H9 (cell line): ENCODE data around the gene VTI1B. TPM values are rescaled to one million over a fixed set of nuclear protein-coding genes. Genes with fewer than 3 reads are reported as not detected.
"Not testable (repeated sequence)": the region's sequence is repeated elsewhere in the genome, so short reads cannot be mapped to it uniquely, and the experiment has no call there.

ENCODE experiments used
- DNase-seq: peaks from one replicate; pipeline ENCODE4 v3.0.0-alpha.2; 2017
- H2AFZ ChIP-seq: one replicate; pipeline ENCODE4 v1.6.1; 2013; ENCODE audit warnings: mild to moderate bottlenecking, low read length, control low read depth, moderate library complexity
- H2AK5ac ChIP-seq: 2 replicates; pipeline ENCODE4 v1.6.1; 2013; ENCODE audit warnings: low read length, control low read depth, mixed read lengths; ENCODE audit not compliant: insufficient read length
- H2BK120ac ChIP-seq: one replicate; pipeline ENCODE4 v1.6.1; 2013; ENCODE audit warnings: low read depth, mild to moderate bottlenecking, low read length, control low read depth, inconsistent platforms; ENCODE audit not compliant: poor library complexity, severe bottlenecking
- H2BK12ac ChIP-seq: 2 replicates; pipeline ENCODE4 v1.6.1; 2013; ENCODE audit warnings: low read length, control low read depth, mixed read lengths, low read depth; ENCODE audit not compliant: insufficient read length
- H2BK15ac ChIP-seq: 2 replicates; pipeline ENCODE4 v1.6.1; 2013; ENCODE audit warnings: low read depth, low read length, control low read depth
- H2BK20ac ChIP-seq: one replicate; pipeline ENCODE4 v1.6.1; 2013; ENCODE audit warnings: low read depth, mild to moderate bottlenecking, low read length, control low read depth, inconsistent platforms; ENCODE audit not compliant: poor library complexity, severe bottlenecking
- H2BK5ac ChIP-seq: 2 replicates; pipeline ENCODE4 v1.6.1; 2013; ENCODE audit warnings: low read length, control low read depth, mixed read lengths; ENCODE audit not compliant: insufficient read length
- H3K14ac ChIP-seq: 2 replicates; pipeline ENCODE4 v1.6.1; 2013; ENCODE audit warnings: low read length, control low read depth; ENCODE audit not compliant: insufficient read depth
- H3K18ac ChIP-seq: 2 replicates; pipeline ENCODE4 v1.6.1; 2013; ENCODE audit warnings: low read depth, mild to moderate bottlenecking, mixed read lengths, low read length, control low read depth; ENCODE audit not compliant: insufficient read length
- H3K23ac ChIP-seq: 2 replicates; pipeline ENCODE4 v1.6.1; 2013; ENCODE audit warnings: low read length, control low read depth, mixed read lengths, low read depth; ENCODE audit not compliant: insufficient read length
- H3K23me2 ChIP-seq: 2 replicates; pipeline ENCODE4 v1.6.1; 2013; ENCODE audit warnings: low read depth, mild to moderate bottlenecking, mixed read lengths, low read length, control low read depth; ENCODE audit not compliant: insufficient read length, poor library complexity, severe bottlenecking
- H3K27ac ChIP-seq: 2 replicates; pipeline ENCODE4 v1.5.1; 2013; ENCODE audit warnings: low read length, control low read depth, mixed read lengths, low read depth; ENCODE audit not compliant: insufficient read length
- H3K27me3 ChIP-seq: 2 replicates; pipeline ENCODE4 v1.6.1; 2013; ENCODE audit warnings: low read length, control low read depth, inconsistent platforms; ENCODE audit not compliant: insufficient read depth
- H3K4ac ChIP-seq: 2 replicates; pipeline ENCODE4 v1.6.1; 2013; ENCODE audit warnings: low read depth, mild to moderate bottlenecking, control low read depth, inconsistent platforms, low read length, moderate library complexity
- H3K4me1 ChIP-seq: 2 replicates; pipeline ENCODE4 v1.6.1; 2013; ENCODE audit warnings: low read length, control low read depth, inconsistent platforms; ENCODE audit not compliant: insufficient read depth
- H3K4me2 ChIP-seq: 2 replicates; pipeline ENCODE4 v1.6.1; 2013; ENCODE audit warnings: low read length, control low read depth, mixed read lengths; ENCODE audit not compliant: insufficient read length, insufficient read depth
- H3K56ac ChIP-seq: 2 replicates; pipeline ENCODE4 v1.6.1; 2013; ENCODE audit warnings: low read depth, mild to moderate bottlenecking, mixed read lengths, low read length, control low read depth; ENCODE audit not compliant: insufficient read length
- H3K79me1 ChIP-seq: 2 replicates; pipeline ENCODE4 v1.6.1; 2013; ENCODE audit warnings: low read depth, mild to moderate bottlenecking, moderate library complexity, low read length, control low read depth, inconsistent platforms; ENCODE audit not compliant: insufficient read depth, poor library complexity, severe bottlenecking
- H3K79me2 ChIP-seq: 2 replicates; pipeline ENCODE4 v1.6.1; 2013; ENCODE audit warnings: low read length, control low read depth, inconsistent platforms; ENCODE audit not compliant: insufficient read depth
- H3K9ac ChIP-seq: 2 replicates; pipeline ENCODE4 v1.6.1; 2013; ENCODE audit warnings: low read length, control low read depth, mixed read lengths; ENCODE audit not compliant: insufficient read length; ENCODE audit errors: extremely low read depth
- H3K9me3 ChIP-seq: one replicate; pipeline ENCODE4 v1.6.1; 2013; ENCODE audit warnings: low read depth, low read length, inconsistent platforms; ENCODE audit not compliant: control insufficient read depth
- H3T11ph ChIP-seq: one replicate; pipeline ENCODE4 v1.6.1; 2013; ENCODE audit warnings: mild to moderate bottlenecking, low read length, control low read depth, inconsistent platforms
- H4K20me1 ChIP-seq: one replicate; pipeline ENCODE4 v1.6.1; 2013; ENCODE audit not compliant: control insufficient read depth, insufficient read length, insufficient read depth
- H4K5ac ChIP-seq: 2 replicates; pipeline ENCODE4 v1.6.1; 2013; ENCODE audit warnings: low read depth, mild to moderate bottlenecking, mixed read lengths, low read length, control low read depth; ENCODE audit not compliant: insufficient read length
- H4K8ac ChIP-seq: replicated peaks from 2 replicates; pipeline ENCODE4 v1.6.1; 2013; ENCODE audit warnings: low read length, control low read depth, mixed read lengths, low read depth; ENCODE audit not compliant: insufficient read length
- H4K91ac ChIP-seq: 2 replicates; pipeline ENCODE4 v1.6.1; 2013; ENCODE audit warnings: low read depth, mild to moderate bottlenecking, moderate library complexity, mixed read lengths, low read length, control low read depth; ENCODE audit not compliant: insufficient read length
- H3K27ac Mint-ChIP-seq, 3 experiments: 2 replicates in 2 of 3; 3 replicates in 1 of 3; pipeline ENCODE4 v1.8.0; 2020 to 2021; ENCODE audit warnings: mixed read lengths in 3 of 3, mild to moderate bottlenecking in 1 of 3, moderate library complexity in 1 of 3
- H3K27me3 Mint-ChIP-seq: 2 replicates; pipeline ENCODE4 v1.8.0; 2021; ENCODE audit warnings: low read depth, mild to moderate bottlenecking, moderate library complexity, mixed read lengths
- H3K36me3 Mint-ChIP-seq, 3 experiments: 2 replicates in 2 of 3; 3 replicates in 1 of 3; pipeline ENCODE4 v1.8.0; 2020 to 2021; ENCODE audit warnings: low read depth in 3 of 3, mixed read lengths in 3 of 3; ENCODE audit not compliant: insufficient read depth in 1 of 3
- H3K4me1 Mint-ChIP-seq, 2 experiments: 2 replicates each; pipeline ENCODE4 v1.8.0; 2020; ENCODE audit warnings: mixed read lengths in 2 of 2
- H3K4me3 Mint-ChIP-seq, 2 experiments: 2 replicates in 1 of 2; 3 replicates in 1 of 2; pipeline ENCODE4 v1.8.0; 2020 to 2021; ENCODE audit warnings: mild to moderate bottlenecking in 2 of 2, mixed read lengths in 2 of 2, moderate library complexity in 1 of 2
- H3K9me3 Mint-ChIP-seq, 2 experiments: 2 replicates in 1 of 2; 3 replicates in 1 of 2; pipeline ENCODE4 v1.8.0; 2020; ENCODE audit warnings: mild to moderate bottlenecking in 2 of 2, mixed read lengths in 2 of 2, moderate library complexity in 1 of 2
- WGBS: extraction: QIAGEN DNeasy Blood & Tissue Kit; methylation state at CpG from one replicate; pipeline ENCODE4 v1.1.7; 2013; ENCODE audit warnings: missing lambda C conversion rate, low lambda C conversion rate, mixed read lengths; ENCODE audit not compliant: insufficient read length; ENCODE audit errors: extremely low coverage; 5-methylcytosine and 5-hydroxymethylcytosine counted together
- total RNA-seq: library from RNA; stranded (reverse); gene quantifications from 2 replicates; pipeline ENCODE4 v1.2.1, GENCODE V29; 2021
- TF ChIP-seq, protein P1 (sequence below): fragments of 200-600 bp; sonication (generic); conservative IDR thresholded peaks from 3 replicates; pipeline ENCODE4 v1.8.0; 2021; ENCODE audit warnings: antibody characterized with exemption, mild to moderate bottlenecking

The VTI1B gene
- total RNA-seq, 1 experiment from 2014 or later: 118 TPM

DNA sequence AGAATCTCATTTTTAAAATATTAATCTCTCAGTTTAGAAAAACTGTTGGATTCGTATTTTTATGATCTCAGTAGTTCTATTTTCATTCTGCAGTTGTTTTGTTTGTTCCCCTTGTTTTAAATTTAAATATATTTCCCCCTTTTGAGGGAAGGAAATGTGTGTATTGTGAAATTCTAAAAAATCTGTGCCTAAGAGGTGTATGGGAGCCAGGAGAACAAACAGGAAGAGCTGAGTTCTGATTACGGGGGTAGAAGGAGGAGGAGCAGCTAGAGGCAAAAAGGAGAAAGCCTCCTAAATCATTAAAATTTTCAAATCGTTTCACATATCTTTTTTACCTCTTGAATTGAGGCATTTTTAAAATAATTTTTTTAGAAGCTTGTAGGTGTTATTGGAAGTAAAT, 29.6 kb upstream of the VTI1B start:
- no peak overlapping the region for H4K91ac ChIP-seq
- H2AK5ac ChIP-seq: no peak overlapping the region
- H3K14ac ChIP-seq: no peak overlapping the region
- H3K9ac ChIP-seq: no peak overlapping the region
- no peak overlapping the region for H2BK120ac ChIP-seq
- H3K4ac ChIP-seq: no peak overlapping the region
- DNase-seq: no peak
- no peaks in the 10 kb centered on the region for H3K27me3 Mint-ChIP-seq
- H3K18ac ChIP-seq: no peak overlapping the region
- H2BK20ac ChIP-seq: no peak overlapping the region
- no peak overlapping the region for H4K5ac ChIP-seq
- H2BK5ac ChIP-seq: no peak overlapping the region
- no peak overlapping the region for H3K27ac ChIP-seq
- H3K4me2 ChIP-seq: no peak overlapping the region
- no peaks in the 10 kb centered on the region for H3K79me1 ChIP-seq
- no peaks in the 10 kb centered on the region for H3K23me2 ChIP-seq
- no CpG with 5 or more reads among the region's 3 CpGs for WGBS
- no peak overlapping the region for H3T11ph ChIP-seq
- no peaks in the 10 kb centered on the region for H4K20me1 ChIP-seq
- no peaks in the 10 kb centered on the region for H3K27me3 ChIP-seq
- peaks cover 5% of the 10 kb centered on the region for H3K9me3 ChIP-seq
- H3K56ac ChIP-seq: no peak overlapping the region
- peaks cover 3 to 5% of the 10 kb centered on the region in 2 experiments for H3K4me1 Mint-ChIP-seq
- peaks cover 13 to 20% of the 10 kb centered on the region in 2 experiments for H3K9me3 Mint-ChIP-seq
- no peaks in the 10 kb centered on the region for H3K79me2 ChIP-seq
- H3K27ac Mint-ChIP-seq: no peak overlapping the region
- no peak overlapping the region for H2BK12ac ChIP-seq
- no peaks in the 10 kb centered on the region; a peak in 1 of 7 replicates for H3K36me3 Mint-ChIP-seq
- H3K23ac ChIP-seq: no peak overlapping the region
- TF ChIP-seq, protein P1, sequence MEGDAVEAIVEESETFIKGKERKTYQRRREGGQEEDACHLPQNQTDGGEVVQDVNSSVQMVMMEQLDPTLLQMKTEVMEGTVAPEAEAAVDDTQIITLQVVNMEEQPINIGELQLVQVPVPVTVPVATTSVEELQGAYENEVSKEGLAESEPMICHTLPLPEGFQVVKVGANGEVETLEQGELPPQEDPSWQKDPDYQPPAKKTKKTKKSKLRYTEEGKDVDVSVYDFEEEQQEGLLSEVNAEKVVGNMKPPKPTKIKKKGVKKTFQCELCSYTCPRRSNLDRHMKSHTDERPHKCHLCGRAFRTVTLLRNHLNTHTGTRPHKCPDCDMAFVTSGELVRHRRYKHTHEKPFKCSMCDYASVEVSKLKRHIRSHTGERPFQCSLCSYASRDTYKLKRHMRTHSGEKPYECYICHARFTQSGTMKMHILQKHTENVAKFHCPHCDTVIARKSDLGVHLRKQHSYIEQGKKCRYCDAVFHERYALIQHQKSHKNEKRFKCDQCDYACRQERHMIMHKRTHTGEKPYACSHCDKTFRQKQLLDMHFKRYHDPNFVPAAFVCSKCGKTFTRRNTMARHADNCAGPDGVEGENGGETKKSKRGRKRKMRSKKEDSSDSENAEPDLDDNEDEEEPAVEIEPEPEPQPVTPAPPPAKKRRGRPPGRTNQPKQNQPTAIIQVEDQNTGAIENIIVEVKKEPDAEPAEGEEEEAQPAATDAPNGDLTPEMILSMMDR: no peak
- no peak overlapping the region for H4K8ac ChIP-seq
- H2BK15ac ChIP-seq: no peak overlapping the region
- H2AFZ ChIP-seq: no peak overlapping the region
- H3K4me1 ChIP-seq: no peaks in the 10 kb centered on the region
- no peak overlapping the region for H3K4me3 Mint-ChIP-seq

DNA sequence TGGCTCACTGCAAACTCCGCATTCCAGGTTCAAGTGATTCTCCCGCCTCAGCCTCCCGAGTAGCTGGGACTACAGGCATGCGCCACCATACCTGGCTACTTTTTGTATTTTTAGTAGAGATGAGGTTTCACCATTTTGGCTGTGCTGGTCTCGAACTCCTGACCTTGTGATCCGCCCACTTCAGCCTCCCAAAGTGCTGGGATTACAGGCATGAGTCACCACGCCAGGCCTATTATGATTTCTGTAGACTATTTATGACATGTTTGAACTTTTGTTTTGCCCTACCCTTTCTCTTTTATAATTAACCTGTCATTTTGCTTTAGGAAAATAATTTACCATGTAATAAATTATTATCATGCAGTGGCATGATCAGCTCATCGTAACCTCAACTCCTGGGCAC, 27.1 kb upstream of the VTI1B start, which contains the start of gene RDH12:
Gene RDH12 (plus strand): TSS at position 395 of the 400 bp plus-strand sequence. CDS start 20,757 bp downstream, outside the sequence.
- H2AK5ac ChIP-seq, H3K14ac ChIP-seq, H2AFZ ChIP-seq, H2BK5ac ChIP-seq, H3K79me1 ChIP-seq, H2BK120ac ChIP-seq, H3K9me3 ChIP-seq, H3K23me2 ChIP-seq, H4K5ac ChIP-seq, H2BK12ac ChIP-seq, H4K20me1 ChIP-seq, H3K56ac ChIP-seq, H3K36me3 Mint-ChIP-seq, H3K4me2 ChIP-seq, H3K4me3 Mint-ChIP-seq, H4K8ac ChIP-seq, H3K4ac ChIP-seq, H3K9me3 Mint-ChIP-seq, H3K79me2 ChIP-seq, H4K91ac ChIP-seq, H2BK15ac ChIP-seq, H3K27me3 Mint-ChIP-seq, H3K4me1 ChIP-seq, H3K27me3 ChIP-seq, H3K27ac Mint-ChIP-seq, H3T11ph ChIP-seq, H3K18ac ChIP-seq, H2BK20ac ChIP-seq, H3K23ac ChIP-seq, H3K27ac ChIP-seq, DNase-seq, H3K9ac ChIP-seq, H3K4me1 Mint-ChIP-seq: not testable (repeated sequence)
- no CpG with 5 or more reads among the region's 8 CpGs for WGBS
